ENCODE data around the gene UROS.

- no peak for TF ChIP-seq CTCF (IDR thresholded peaks at IDR 0.05; ENCODE audit: borderline replicate concordance, extremely low read depth, low read length, poor library complexity, severe bottlenecking)
- TF ChIP-seq EZH2 (IDR thresholded peaks at IDR 0.05; ENCODE audit: borderline replicate concordance, low read depth, low read length, severe bottlenecking): no peak
These were observed 7.3 kb downstream of the UROS start for GRCh38 chr10:125815764-125816163.
